Measurements from ENCODE around the gene GNG4. TPM values are rescaled to one million over a fixed set of nuclear protein-coding genes. Genes with fewer than 3 reads are reported as not detected.
A peak's percentile ranks its signal among the peaks of the same experiment; 100 is the strongest.

Gene GNG4
- total and polyA plus RNA-seq, 9 of the 15 experiments (the other 6 are each of a cell fraction or from before 2014, with no cell fraction given) = 0.06 to 0.58 (median 0.08) TPM; not detected in 4

GRCh38 chr1:235504122-235504493, 145.5 kb downstream of the GNG4 start, which contains the start of gene B3GALNT2 (continued):
- no peak; the same call in 1 of the 2 replicates for TF ChIP-seq POLR2H (tag; IDR thresholded peaks at IDR 0.05; ENCODE audit: low read depth)
- TF ChIP-seq MLX (CRISPR knock-in tag; conservative IDR thresholded peaks at IDR 0.05) = no peak
- TF ChIP-seq BCLAF1 (IDR thresholded peaks at IDR 0.05; ENCODE audit: borderline replicate concordance in 1 of 2, control insufficient read depth in 1 of 2, low read depth in 2 of 2, low read length in 1 of 2) = no peak
- no peak for TF ChIP-seq ZNF174 (CRISPR knock-in tag; IDR thresholded peaks at IDR 0.05)
- TF ChIP-seq E2F3 (CRISPR knock-in tag; IDR thresholded peaks at IDR 0.05) = peak; percentile 60; the same call in 1 of the 2 replicates
- TF ChIP-seq SMARCE1 (IDR thresholded peaks at IDR 0.05) = no peak
- TF ChIP-seq CHD1 (IDR thresholded peaks at IDR 0.05; ENCODE audit: low read length) = no peak
- peak; percentile 58 for TF ChIP-seq SIN3B (IDR thresholded peaks at IDR 0.05; ENCODE audit: low read depth)
- TF ChIP-seq CREM (IDR thresholded peaks at IDR 0.05; ENCODE audit: low read depth) = no peak
- TF ChIP-seq PML (IDR thresholded peaks at IDR 0.05; ENCODE audit: low read length) = no peak
- TF ChIP-seq RBM25 (IDR thresholded peaks at IDR 0.05; ENCODE audit: low read depth, low read length, severe bottlenecking) = peak; percentile 37
- TF ChIP-seq ZNF140 (CRISPR knock-in tag; IDR thresholded peaks at IDR 0.05) = no peak
- TF ChIP-seq KLF10 (CRISPR knock-in tag; IDR thresholded peaks at IDR 0.05) = no peak
- TF ChIP-seq SIN3A (IDR thresholded peaks at IDR 0.05; ENCODE audit: borderline replicate concordance in 2 of 2, control insufficient read depth in 1 of 2, low read depth in 2 of 2, low read length in 2 of 2) = peak in 1 of 2 experiments; percentile 12; a peak in 2 of 4 replicates
- TF ChIP-seq THAP12 (CRISPR knock-in tag; IDR thresholded peaks at IDR 0.05) = peak; percentile 95
- TF ChIP-seq, protein P1, sequence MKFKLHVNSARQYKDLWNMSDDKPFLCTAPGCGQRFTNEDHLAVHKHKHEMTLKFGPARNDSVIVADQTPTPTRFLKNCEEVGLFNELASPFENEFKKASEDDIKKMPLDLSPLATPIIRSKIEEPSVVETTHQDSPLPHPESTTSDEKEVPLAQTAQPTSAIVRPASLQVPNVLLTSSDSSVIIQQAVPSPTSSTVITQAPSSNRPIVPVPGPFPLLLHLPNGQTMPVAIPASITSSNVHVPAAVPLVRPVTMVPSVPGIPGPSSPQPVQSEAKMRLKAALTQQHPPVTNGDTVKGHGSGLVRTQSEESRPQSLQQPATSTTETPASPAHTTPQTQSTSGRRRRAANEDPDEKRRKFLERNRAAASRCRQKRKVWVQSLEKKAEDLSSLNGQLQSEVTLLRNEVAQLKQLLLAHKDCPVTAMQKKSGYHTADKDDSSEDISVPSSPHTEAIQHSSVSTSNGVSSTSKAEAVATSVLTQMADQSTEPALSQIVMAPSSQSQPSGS (CRISPR knock-in tag; IDR thresholded peaks at IDR 0.05) = peak; percentile 11; the same call in 1 of the 2 replicates
- 0 out of 2 replicates have a peak, but pooled peaks have one; percentile 43 for TF ChIP-seq PHTF2 (CRISPR knock-in tag; IDR thresholded peaks at IDR 0.05)

Data from K562 (cell line).